Activated naive CD8-positive, alpha-beta T cell treated with anti-CD3 and anti-CD28 coated beads for 36 hours (primary cell): ENCODE data around the gene TRIO. TPM values are rescaled to one million over a fixed set of nuclear protein-coding genes. Genes with fewer than 3 reads are reported as not detected.

Experiments used
- DNase-seq: peaks from one replicate; pipeline ENCODE4 v3.0.0; 2021
- H3K27ac Mint-ChIP-seq: one replicate; pipeline ENCODE4 v1.8.0; 2022; ENCODE audit warnings: mild to moderate bottlenecking, moderate library complexity, mixed read lengths
- H3K27me3 Mint-ChIP-seq: one replicate; pipeline ENCODE4 v1.8.0; 2022; ENCODE audit warnings: mild to moderate bottlenecking, mixed read lengths
- H3K36me3 Mint-ChIP-seq: one replicate; pipeline ENCODE4 v1.8.0; 2021; ENCODE audit warnings: mild to moderate bottlenecking, mixed read lengths
- H3K4me1 Mint-ChIP-seq: one replicate; pipeline ENCODE4 v1.8.0; 2021; ENCODE audit warnings: mixed read lengths
- H3K4me3 Mint-ChIP-seq: one replicate; pipeline ENCODE4 v1.8.0; 2022; ENCODE audit warnings: mild to moderate bottlenecking, moderate library complexity, mixed read lengths
- H3K9me3 Mint-ChIP-seq: one replicate; pipeline ENCODE4 v1.8.0; 2022; ENCODE audit warnings: mixed read lengths
- total RNA-seq, 2 experiments: library from RNA; stranded (reverse); gene quantifications; one replicate each; pipeline ENCODE4 v1.2.3, GENCODE V29; 2021

TRIO gene
- total RNA-seq, 2 experiments from 2014 or later, result 7.4 to 9.8 TPM

DNA sequence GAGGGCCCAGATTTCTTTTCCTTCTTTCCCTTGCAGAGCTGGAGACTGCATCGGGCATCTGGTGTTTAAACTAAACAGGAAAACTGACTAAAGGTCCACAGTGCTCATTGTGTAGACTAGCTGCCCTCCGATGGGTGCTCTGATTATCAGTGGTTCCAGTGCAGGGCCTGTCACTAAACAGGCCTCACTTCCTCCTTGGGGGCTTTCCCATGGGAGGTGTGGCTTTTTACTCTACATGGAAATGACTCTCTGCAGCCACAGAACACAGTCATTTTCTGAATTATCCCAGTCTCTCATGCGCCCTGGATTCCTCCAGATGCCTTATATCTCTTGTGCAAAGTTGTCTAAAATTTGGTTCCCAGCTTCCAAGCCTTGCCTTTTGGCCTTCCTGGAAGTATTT lies 199.2 kb downstream of the TRIO start:
- Mint-ChIP-seq H3K27me3 (no peaks in the 10 kb centered on the region), H3K27ac (no peak overlapping the region), H3K36me3 (no peaks in the 10 kb centered on the region), H3K4me3 (no peak overlapping the region), H3K9me3 (no peaks in the 10 kb centered on the region), H3K4me1 (peaks cover 9% of the 10 kb centered on the region)
- no peak for DNase-seq

GRCh38 chr5:14343376-14343775 lies 200.2 kb downstream of the TRIO start:
- no peak for DNase-seq
- no peaks in the 10 kb centered on the region for H3K27me3 Mint-ChIP-seq
- H3K4me1 Mint-ChIP-seq, result peaks cover 9% of the 10 kb centered on the region
- H3K4me3 Mint-ChIP-seq, result no peak overlapping the region
- H3K9me3 Mint-ChIP-seq, result no peaks in the 10 kb centered on the region
- no peaks in the 10 kb centered on the region for H3K36me3 Mint-ChIP-seq
- no peak overlapping the region for H3K27ac Mint-ChIP-seq

DNA sequence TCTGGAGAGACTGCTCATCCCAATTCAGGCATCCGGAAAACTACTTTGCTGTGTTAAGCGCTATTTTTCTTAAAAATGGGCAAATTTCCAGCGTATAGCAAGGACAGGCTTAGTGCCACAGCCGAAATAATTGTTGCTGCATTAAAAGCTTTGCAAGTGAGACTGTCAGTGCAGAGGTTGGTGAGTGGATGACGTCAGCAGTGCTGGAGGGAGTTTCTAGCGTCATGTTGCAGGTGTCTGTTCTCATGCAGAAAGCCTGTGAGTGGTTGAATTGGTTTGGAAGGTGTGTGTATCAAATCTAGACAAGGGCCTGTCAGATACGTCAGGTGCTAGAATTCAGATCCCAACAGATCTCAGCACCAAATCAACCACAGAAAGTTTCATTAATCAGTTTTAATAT lies 204.4 kb downstream of the TRIO start:
- Mint-ChIP-seq H3K4me3 (no peak overlapping the region), H3K36me3 (no peaks in the 10 kb centered on the region), H3K27ac (no peak overlapping the region), H3K9me3 (no peaks in the 10 kb centered on the region), H3K27me3 (no peaks in the 10 kb centered on the region), H3K4me1 (peaks cover 6% of the 10 kb centered on the region)
- DNase-seq, result no peak

- DNase-seq, result no peak
- H3K9me3 Mint-ChIP-seq, result no peaks in the 10 kb centered on the region
- H3K27me3 Mint-ChIP-seq, result no peaks in the 10 kb centered on the region
- H3K36me3 Mint-ChIP-seq, result no peaks in the 10 kb centered on the region
- H3K27ac Mint-ChIP-seq, result no peak overlapping the region
- H3K4me3 Mint-ChIP-seq, result no peak overlapping the region
- peaks cover 2% of the 10 kb centered on the region for H3K4me1 Mint-ChIP-seq
These were observed 205.0 kb downstream of the TRIO start for GRCh38 chr5:14348142-14348541.

GRCh38 chr5:14349029-14349428 lies 205.9 kb downstream of the TRIO start:
- H3K27me3 Mint-ChIP-seq, result no peaks in the 10 kb centered on the region
- no peak overlapping the region for H3K4me3 Mint-ChIP-seq
- no peaks in the 10 kb centered on the region for H3K4me1 Mint-ChIP-seq
- no peaks in the 10 kb centered on the region for H3K36me3 Mint-ChIP-seq
- H3K9me3 Mint-ChIP-seq, result no peaks in the 10 kb centered on the region
- no peak for DNase-seq
- no peak overlapping the region for H3K27ac Mint-ChIP-seq

GRCh38 chr5:14351086-14351661 lies 208.0 kb downstream of the TRIO start:
- DNase-seq, result no peak
- Mint-ChIP-seq H3K27ac (no peak overlapping the region), H3K4me1 (peaks cover 2% of the 10 kb centered on the region), H3K4me3 (no peak overlapping the region), H3K9me3 (no peaks in the 10 kb centered on the region), H3K36me3 (no peaks in the 10 kb centered on the region), H3K27me3 (no peaks in the 10 kb centered on the region)

GRCh38 chr5:14351845-14352712 lies 208.9 kb downstream of the TRIO start:
- Mint-ChIP-seq H3K27me3 (no peaks in the 10 kb centered on the region), H3K27ac (no peak overlapping the region), H3K36me3 (no peaks in the 10 kb centered on the region), H3K4me1 (peaks cover 6% of the 10 kb centered on the region), H3K9me3 (no peaks in the 10 kb centered on the region), H3K4me3 (no peak overlapping the region)
- DNase-seq, result peak; percentile 49

DNA sequence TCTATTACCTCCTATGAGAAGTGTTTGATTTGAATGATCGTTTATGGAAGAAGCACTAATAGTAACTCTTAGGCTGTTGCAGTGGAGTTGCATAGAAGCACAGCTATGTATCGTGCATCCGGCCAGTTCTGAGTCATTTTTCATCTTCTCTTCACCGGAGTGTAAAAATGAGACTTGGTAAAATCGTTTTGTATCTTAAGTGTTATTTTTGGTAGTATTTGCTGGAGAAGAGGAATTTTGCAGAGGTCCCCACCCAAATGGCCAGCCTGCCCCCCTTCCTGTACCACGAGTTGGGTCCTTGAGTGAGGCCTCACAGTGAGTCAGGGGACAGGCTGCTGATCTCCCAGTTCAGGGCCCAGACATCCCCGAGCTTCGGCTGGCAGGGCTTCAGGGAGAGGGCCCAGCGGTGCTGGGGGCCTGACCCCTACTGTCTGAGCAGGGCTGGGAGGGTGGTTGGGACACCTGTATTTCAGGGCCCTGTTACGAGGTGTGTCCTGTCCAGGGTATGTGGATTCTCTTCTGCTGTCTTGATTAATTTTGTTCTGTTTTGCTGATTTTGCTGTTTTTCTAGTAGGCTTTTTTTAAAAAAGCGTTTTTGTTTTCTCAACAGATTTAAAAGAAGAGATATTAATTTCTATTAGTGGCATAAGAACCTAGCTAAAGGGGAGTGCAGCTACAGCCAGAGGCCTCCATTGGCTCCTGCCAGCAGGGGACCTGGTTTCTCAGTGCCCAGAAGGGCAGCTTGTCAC lies 210.8 kb downstream of the TRIO start:
- Mint-ChIP-seq H3K27me3 (no peaks in the 10 kb centered on the region), H3K27ac (no peak overlapping the region), H3K9me3 (no peaks in the 10 kb centered on the region), H3K4me1 (peaks cover 6% of the 10 kb centered on the region), H3K4me3 (no peak overlapping the region), H3K36me3 (no peaks in the 10 kb centered on the region)
- no peak for DNase-seq

DNA sequence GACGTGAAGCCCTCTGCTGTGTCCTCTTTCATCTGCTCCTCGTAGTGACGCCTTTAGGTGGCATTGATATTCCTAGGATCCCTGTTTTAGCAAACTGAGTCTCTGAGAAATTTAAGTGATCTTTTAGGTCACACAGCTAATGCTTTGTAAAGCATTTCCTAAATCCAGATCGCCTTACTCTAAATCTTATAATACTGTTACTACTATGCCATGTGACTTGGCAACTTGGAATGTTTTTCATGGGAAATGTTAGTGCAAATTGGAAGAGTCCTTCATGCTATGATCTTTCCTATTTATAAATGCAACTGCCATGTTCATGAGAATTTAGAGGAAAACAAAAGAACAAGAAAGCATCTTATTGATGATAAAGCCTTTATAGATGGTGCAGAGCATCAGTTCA lies 212.2 kb downstream of the TRIO start:
- Mint-ChIP-seq H3K4me1 (peaks cover 6% of the 10 kb centered on the region), H3K27me3 (no peaks in the 10 kb centered on the region), H3K9me3 (no peaks in the 10 kb centered on the region), H3K27ac (no peak overlapping the region), H3K36me3 (no peaks in the 10 kb centered on the region), H3K4me3 (no peak overlapping the region)
- no peak for DNase-seq

GRCh38 chr5:14356305-14356704 lies 213.2 kb downstream of the TRIO start:
- Mint-ChIP-seq H3K36me3 (no peaks in the 10 kb centered on the region), H3K4me3 (no peak overlapping the region), H3K9me3 (no peaks in the 10 kb centered on the region), H3K4me1 (peaks cover 6% of the 10 kb centered on the region), H3K27me3 (no peaks in the 10 kb centered on the region), H3K27ac (no peak overlapping the region)
- no peak for DNase-seq

GRCh38 chr5:14357441-14357840 lies 214.3 kb downstream of the TRIO start:
- DNase-seq, result no peak
- Mint-ChIP-seq H3K36me3 (no peaks in the 10 kb centered on the region), H3K4me1 (peaks cover 6% of the 10 kb centered on the region), H3K27ac (no peak overlapping the region), H3K27me3 (no peaks in the 10 kb centered on the region), H3K9me3 (no peaks in the 10 kb centered on the region), H3K4me3 (no peak overlapping the region)

GRCh38 chr5:14357851-14358250 lies 214.7 kb downstream of the TRIO start:
- H3K27ac Mint-ChIP-seq, result no peak overlapping the region
- H3K4me1 Mint-ChIP-seq, result peaks cover 6% of the 10 kb centered on the region
- H3K36me3 Mint-ChIP-seq, result no peaks in the 10 kb centered on the region
- no peaks in the 10 kb centered on the region for H3K27me3 Mint-ChIP-seq
- no peaks in the 10 kb centered on the region for H3K9me3 Mint-ChIP-seq
- no peak overlapping the region for H3K4me3 Mint-ChIP-seq
- DNase-seq, result no peak

DNA sequence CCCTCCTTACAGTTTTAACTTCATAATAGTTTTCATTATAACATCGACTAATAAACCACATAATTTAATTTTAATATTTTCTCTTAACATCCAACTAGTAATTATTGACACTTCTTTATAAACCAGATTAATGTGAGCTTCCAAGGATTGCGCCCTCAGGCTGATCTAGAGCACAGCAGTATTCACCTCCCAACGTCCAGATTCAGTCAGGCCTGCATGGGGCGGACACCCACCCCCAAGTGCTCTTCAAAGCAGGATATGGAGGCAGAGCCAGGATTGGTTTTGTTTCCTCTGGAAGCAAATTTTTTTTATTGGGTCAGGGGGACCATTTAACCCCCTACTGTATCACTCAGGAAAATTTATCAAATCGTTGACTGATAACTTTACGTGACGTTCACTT lies 215.4 kb downstream of the TRIO start:
- Mint-ChIP-seq H3K27ac (no peak overlapping the region), H3K4me1 (peaks cover 6% of the 10 kb centered on the region), H3K9me3 (no peaks in the 10 kb centered on the region), H3K36me3 (no peaks in the 10 kb centered on the region), H3K27me3 (no peaks in the 10 kb centered on the region), H3K4me3 (no peak overlapping the region)
- no peak for DNase-seq

DNA sequence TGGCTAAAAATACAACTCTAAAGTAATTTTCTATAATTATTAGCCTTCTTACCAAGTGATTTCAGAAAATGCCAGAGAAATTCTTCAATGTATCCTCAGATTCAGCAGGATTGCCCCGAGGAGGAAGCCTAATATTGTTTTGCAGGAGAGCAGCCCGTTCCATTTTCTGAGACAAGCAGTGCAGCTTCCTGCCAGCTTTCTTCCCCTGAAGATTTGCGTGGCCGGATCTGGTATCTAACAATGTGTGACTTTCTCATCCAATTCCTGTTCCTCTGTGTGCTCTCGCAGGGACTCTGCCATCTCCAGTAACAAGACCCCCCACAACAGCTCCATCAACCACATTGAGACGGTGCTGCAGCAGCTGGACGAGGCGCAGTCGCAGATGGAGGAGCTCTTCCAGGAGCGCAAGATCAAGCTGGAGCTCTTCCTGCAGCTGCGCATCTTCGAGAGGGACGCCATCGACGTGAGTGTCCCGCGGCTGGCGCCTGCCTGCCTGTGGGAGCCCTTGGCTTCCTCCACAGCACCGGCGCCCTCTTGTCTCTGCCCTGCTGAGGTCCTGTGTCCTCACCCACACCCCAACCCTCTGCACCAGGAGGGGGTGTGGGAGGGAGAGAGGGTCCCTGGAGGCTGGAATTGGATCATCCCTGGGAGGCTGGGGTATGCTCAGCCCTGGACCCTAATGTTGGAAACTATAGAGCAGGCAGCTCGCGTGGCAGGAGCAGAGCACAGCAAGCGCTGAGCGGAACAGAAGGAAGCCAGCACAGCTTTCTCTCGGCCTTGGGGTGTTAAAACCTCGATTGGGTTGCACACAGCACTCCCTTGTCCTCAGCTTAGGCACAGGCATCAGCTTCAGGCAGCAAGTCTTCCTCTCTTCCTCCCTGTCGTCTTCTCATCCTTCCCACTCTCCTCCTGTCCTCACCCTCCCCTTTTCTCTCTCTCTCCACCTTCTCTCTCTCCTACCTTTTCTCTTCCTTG lies 216.2 kb downstream of the TRIO start:
- Mint-ChIP-seq H3K4me3 (no peak overlapping the region), H3K9me3 (no peaks in the 10 kb centered on the region), H3K4me1 (peaks cover 8% of the 10 kb centered on the region), H3K27ac (no peak overlapping the region), H3K27me3 (no peaks in the 10 kb centered on the region), H3K36me3 (no peaks in the 10 kb centered on the region)
- DNase-seq, result no peak
